ENCODE results near the gene GTF2I. TPM values are rescaled to one million over a fixed set of nuclear protein-coding genes. Genes with fewer than 3 reads are reported as not detected.
"Not testable (repeated sequence)": the region's sequence is repeated elsewhere in the genome, so short reads cannot be mapped to it uniquely, and the experiment has no call there.

Gene GTF2I
- 56.6 and 58.4 TPM in 2 replicates for total RNA-seq (2014; rRNA removed; shearing (Covaris generic))
- 62.4 and 110 TPM in 2 replicates for polyA plus RNA-seq (2014; cell fraction: nucleus; rRNA removed)

- DNase-seq (ENCODE audit: extremely low read depth, low read depth): no peak
Measured at GRCh38 chr7:74657692-74658177, at the start of gene GTF2I. TSS of gene GTF2I (plus strand) at chr7:74657718. CDS start at chr7:74689129, 31,411 bp downstream.

DNA sequence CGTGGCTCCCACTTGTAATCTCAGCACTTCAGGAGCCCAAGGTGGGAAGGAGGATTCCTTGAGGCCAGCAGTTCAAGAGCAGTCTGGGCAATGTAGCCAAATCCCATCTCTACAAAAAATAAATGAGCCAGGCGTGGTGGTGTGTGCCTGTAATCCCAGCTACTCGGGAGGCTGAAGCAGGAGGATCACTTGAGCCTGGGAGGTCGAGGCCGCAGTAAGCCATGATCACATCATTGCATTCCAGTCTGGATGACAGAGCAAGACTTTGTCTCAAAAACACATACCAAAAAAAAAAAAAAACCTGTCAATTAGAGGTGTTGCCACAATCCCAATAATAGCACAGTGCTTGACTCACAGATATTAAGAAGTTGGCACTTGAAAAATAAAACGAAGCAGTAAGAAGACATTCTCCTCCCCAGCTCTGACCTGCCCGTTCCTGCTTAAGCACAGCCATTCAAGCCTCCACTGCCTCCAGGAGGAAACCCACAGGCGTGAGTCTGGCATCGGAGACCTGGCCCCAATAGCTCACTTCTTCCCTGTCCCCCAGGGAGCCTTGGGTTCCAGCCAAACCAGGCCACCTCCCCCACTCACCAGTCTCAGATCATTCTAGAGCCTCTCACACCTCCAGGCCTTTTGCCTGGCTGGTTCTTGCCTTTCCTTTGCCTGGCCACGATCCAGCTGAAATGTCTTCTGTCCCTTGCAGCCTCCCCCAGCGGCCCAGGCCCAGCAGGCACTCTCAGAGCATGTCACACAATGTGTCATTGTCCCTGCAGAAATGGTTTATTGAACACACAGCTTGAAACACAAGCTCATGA is 45.3 kb upstream of the GTF2I start:
- no peak for DNase-seq (ENCODE audit: extremely low read depth, low read depth)

DNA sequence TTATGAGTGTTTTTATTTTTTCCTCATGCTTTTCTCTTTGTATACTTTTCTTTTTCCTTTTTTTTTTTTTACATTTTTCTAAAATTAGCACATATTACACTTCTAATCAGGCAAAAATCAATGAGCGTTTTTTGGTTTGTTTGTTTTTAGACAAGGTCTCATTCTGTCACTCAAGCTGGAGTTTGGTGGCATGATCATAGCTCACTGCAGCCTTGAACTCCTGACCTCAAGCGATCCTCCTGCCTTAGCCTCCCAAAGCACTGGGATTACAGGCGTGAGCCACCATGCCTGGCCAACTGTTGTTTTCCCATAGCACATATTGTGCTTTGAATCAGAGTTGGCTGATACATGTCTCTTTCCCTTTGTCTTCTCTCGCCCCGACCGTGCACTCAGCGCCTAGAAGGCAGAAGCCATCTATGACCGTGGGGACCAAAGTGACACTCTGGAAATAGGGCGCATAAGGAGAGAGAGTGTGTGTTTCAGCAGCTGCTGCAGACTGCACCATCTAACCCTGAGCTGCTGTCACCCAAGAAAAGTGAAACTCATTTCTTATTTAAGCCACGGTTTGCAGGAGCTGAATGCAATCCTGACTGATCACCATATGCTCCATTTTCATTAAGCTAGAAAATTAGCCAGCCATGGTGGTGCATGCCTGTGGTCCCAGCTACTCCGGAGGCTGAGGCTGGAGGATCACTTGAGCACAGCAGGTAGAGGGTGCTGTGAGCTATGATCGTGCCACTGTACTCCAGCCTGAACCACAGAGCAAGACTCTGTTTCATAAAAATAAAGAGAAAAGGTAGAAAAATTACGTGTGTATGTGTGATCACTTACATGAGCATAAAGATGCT is 41.4 kb upstream of the GTF2I start:
- no peak for DNase-seq (ENCODE audit: extremely low read depth, low read depth)

DNA sequence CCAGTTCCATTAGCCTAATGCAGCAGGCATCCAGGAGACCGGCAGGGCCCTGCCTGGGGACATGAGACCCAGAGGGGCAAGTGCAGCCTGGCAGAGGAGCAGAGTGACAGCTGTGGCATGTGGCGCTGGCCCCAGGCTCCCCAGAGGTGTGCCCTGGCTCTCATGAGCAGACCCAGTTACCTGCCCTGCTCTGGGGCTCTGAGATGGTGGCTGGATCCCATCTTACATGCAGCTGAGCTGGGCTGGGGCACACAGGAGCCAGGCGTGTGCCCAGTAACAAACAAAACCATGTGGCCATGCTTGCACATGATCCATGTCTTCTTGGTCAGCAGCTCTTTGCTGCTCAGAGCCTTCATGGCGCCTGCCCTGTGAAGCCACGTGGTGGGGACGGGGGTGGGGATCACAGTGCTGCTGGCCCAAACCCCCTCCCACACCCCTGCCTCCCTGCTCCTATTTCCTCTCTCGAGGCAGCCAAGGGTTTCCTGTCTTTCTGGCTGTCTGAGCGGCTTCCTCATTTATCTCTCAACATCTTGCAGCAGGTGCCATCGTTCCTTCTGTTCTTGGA is 40.3 kb upstream of the GTF2I start:
- DNase-seq (ENCODE audit: extremely low read depth, low read depth): no peak

- no peak for DNase-seq (ENCODE audit: extremely low read depth, low read depth)
Measured at GRCh38 chr7:74619235-74619860, 38.2 kb upstream of the GTF2I start.

DNA sequence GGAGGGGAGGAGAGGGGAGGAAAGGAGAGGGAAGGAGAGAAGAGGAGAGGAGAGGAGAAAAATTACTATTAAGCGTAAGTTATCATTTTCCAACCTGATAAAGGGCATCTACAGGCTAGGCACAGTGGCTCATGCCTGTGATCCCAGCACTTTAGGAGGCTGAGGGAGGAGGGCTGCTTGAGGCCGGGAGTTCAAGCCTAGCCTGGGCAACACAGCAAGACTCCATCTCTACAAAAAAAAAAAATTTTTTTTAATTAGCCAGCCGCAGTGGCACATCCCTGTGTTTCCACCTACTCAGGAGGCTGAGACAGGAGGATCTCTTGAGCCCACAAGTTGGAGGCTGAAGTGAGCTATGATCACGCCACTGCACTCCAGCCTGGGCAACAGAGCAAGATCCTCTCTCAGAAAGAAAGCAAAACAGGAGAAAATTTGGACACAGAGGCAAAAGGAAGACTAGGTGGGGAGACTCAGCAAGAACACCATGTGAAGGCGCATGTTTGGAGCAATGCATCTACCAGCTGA is 35.2 kb upstream of the GTF2I start:
- no peak for DNase-seq (ENCODE audit: extremely low read depth, low read depth)

DNA sequence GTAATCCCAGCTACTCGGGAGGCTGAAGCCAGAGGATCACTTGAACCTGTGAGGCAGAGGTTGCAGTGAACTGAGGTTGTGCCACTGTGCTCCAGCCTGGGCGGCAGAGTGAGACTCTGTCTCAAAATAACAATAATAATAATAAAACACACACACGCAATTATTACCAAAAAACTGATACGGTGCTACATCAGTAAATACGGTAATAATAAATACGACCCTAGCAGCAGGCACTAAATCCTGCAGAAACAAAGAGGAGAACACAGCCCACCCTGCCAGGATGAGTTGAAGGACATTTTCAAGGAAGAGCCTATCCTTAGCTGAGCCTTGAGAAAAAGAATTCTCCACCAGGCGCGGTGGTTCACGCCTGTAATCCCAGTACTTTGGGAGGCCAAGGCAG is 34.4 kb upstream of the GTF2I start:
- DNase-seq (ENCODE audit: extremely low read depth, low read depth): no peak

DNA sequence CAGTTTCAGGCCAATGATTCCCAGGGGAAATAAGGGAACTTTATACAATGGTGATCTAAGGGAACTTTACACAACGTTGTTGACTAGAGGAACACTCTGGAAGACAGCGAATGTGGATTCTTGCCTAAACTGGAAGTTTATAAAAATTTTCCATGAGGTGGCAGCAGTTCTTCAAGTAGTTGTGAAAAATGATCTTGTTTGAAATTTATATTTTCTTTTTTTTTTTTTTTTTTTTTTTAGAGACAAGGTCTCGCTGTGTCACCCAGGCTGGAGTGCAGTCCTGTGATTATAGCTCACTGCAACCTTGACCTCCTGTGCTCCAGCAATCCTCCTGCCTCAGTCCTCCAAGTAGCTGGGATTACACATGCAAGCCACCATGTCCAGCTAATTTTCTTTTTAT is 32.1 kb upstream of the GTF2I start:
- DNase-seq (ENCODE audit: extremely low read depth, low read depth): no peak

DNA sequence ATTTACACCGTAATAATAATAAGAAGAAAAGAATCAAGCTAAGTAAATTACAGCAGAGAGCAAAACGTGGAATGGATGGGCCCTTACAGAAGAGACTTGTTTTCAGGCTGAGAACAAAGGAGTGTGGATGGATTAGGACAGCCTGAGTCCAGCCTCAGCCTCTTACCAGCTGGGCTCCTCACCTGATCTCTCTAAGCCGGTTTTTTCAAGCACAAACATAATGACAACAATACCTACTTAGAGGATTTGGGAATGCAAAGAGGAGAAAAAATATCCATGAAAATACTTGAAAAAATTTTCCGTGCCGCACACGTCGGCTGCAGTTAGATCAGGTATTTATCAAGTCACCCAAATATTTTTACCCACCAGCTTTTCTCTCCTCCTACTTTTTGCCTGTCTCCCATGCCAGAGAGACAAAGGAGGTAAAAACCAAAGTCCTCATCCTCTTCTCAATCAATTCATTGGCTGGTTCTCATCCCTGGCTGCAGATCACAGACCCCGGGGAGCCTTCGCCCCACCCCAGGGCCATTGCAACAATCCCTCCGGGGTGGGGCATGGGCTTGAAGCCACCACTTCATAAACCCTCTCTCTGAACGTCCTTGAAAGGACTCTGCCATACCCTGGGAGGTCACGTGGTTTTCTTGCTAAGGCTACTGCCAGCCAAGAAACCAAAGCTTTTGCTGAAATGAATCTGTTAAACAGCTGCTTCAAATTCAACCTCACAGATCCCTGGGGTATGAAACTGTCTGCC is 29.7 kb upstream of the GTF2I start:
- DNase-seq (ENCODE audit: extremely low read depth, low read depth): no peak

DNA sequence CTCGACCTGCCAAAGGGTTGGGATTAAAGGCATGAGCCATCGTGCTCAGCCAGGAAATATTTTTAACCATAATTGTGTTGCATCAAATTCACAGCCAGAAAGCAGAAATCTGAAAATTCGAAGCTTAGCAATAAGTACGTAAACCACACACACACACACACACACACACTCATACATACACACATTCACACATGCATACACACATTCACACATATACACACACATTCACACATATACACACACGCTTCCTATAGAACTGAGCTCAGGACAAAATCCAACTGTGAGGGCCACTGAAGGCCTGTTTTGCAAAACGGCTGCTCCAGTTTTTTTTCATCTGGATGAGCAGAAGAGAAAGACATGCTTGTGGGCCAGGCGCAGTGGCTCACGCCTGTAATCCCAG is 25.0 kb upstream of the GTF2I start:
- no peak for DNase-seq (ENCODE audit: extremely low read depth, low read depth)

DNA sequence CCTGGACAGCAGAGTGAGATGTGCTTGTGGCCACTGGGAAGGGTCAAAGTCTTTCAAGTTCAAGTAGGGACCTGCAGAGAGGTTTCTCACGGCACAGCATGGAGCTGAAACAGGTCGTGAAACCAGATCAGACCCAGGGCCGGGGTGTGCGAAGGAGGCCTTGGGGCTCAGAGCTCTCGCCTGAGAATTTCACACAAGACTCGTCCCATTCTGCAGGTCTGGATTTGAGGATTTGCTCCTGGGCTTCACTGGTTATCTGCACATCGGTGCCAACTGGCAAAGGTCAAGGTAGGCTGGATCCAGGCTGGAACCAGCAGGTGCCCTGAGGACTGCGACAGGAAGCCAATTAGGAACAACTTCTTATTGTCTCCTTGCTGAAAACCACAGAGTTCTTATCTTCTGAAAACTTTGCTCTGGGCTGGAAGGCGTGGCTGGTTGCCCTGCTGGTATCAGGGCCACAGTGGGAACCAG is 24.0 kb upstream of the GTF2I start:
- no peak for DNase-seq (ENCODE audit: extremely low read depth, low read depth)

- DNase-seq (ENCODE audit: extremely low read depth, low read depth): no peak
Measured at GRCh38 chr7:74637745-74638144, 19.8 kb upstream of the GTF2I start.

DNA sequence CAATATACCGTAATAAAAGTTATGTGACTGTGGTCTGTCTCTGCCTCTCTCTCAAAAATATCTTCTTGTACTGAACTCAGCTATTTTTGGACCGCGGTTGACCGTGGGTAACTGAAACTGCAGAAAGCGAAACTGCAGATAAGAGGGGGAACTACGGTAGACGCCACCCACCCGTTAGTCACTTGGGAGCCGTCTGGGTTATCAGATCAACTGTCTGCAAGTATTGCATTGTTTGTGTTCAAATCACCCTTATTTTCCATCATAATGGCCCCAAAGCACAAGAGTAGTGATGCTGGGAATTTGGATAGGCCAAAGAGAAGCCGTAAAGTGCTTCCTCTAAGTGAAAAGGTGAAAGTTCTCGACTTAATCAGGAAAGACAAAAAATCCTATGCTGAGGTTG is 7.5 kb upstream of the GTF2I start:
- not testable (repeated sequence) for DNase-seq (ENCODE audit: extremely low read depth, low read depth)

- not testable (repeated sequence) for DNase-seq (ENCODE audit: extremely low read depth, low read depth)
Measured at GRCh38 chr7:74650493-74651132, 6.9 kb upstream of the GTF2I start.

GRCh38 chr7:74651133-74651504 is 6.4 kb upstream of the GTF2I start:
- not testable (repeated sequence) for DNase-seq (ENCODE audit: extremely low read depth, low read depth)

- DNase-seq (ENCODE audit: extremely low read depth, low read depth): no peak
Measured at GRCh38 chr7:74653686-74654181, 3.8 kb upstream of the GTF2I start.

GRCh38 chr7:74654811-74655210 is 2.7 kb upstream of the GTF2I start:
- DNase-seq (ENCODE audit: extremely low read depth, low read depth): no peak

DNA sequence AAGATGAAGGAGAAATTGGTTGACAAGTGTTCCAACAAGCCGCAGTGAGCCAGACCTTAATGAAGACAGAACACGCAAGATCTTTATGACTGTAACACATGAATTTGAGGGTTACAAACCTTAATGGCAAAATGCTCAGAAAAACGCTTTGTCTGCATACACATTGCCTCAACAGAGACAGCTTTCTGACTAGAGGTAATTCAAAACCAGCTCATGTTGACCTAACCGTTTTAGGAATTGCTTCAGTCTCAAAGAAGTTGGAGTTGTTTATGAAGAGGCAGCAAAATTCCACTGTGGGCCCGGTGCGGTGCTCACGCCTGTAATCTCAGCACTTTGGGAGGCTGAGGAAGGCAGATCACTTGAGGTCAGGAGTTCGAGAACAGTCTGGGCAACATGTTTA is 2.2 kb upstream of the GTF2I start:
- no peak for DNase-seq (ENCODE audit: extremely low read depth, low read depth)
